Loucy (cell line): Measurements from ENCODE around the gene DDX17.

Experiments
- H2AFZ ChIP-seq: fragments of 200-600 bp; sonication (generic); 2 replicates; pipeline ENCODE4 v1.6.0; 2016; ENCODE audit warnings: antibody characterized with exemption, mild to moderate bottlenecking, low read length, moderate library complexity
- H3F3A ChIP-seq: fragments of 200-600 bp; 2 replicates; pipeline ENCODE4 v1.6.0; 2016; ENCODE audit warnings: antibody characterized with exemption, low read depth, mild to moderate bottlenecking
- H3K27me3 ChIP-seq: fragments of 200-600 bp; sonication (generic); 2 replicates; pipeline ENCODE4 v1.6.1; 2014; ENCODE audit warnings: low read length, mild to moderate bottlenecking; ENCODE audit not compliant: insufficient read depth, poor library complexity, severe bottlenecking
- H3K36me3 ChIP-seq: fragments of 200-600 bp; sonication (generic); 2 replicates; pipeline ENCODE4 v1.6.1; 2016; ENCODE audit warnings: low read length; ENCODE audit not compliant: insufficient read depth
- H3K4me1 ChIP-seq: fragments of 200-600 bp; sonication (generic); 2 replicates; pipeline ENCODE4 v1.5.1; 2014; ENCODE audit warnings: low read length, mild to moderate bottlenecking; ENCODE audit not compliant: insufficient read depth, poor library complexity, severe bottlenecking
- H3K4me2 ChIP-seq: fragments of 200-600 bp; sonication (generic); 2 replicates; pipeline ENCODE4 v1.6.0; 2014; ENCODE audit warnings: antibody characterized with exemption, low read length, low read depth, mild to moderate bottlenecking; ENCODE audit not compliant: poor library complexity, severe bottlenecking
- H3K4me3 ChIP-seq: fragments of 200-600 bp; sonication (generic); 2 replicates; pipeline ENCODE4 v1.5.1; 2014; ENCODE audit warnings: low read length, mild to moderate bottlenecking, mixed read lengths; ENCODE audit not compliant: poor library complexity, severe bottlenecking
- H3K79me2 ChIP-seq: fragments of 200-600 bp; sonication (generic); 2 replicates; pipeline ENCODE4 v1.6.1; 2014; ENCODE audit warnings: low read length; ENCODE audit not compliant: insufficient read depth
- H3K9ac ChIP-seq: fragments of 200-600 bp; sonication (generic); 2 replicates; pipeline ENCODE4 v1.6.0; 2014; ENCODE audit warnings: mild to moderate bottlenecking, low read depth, low read length, moderate library complexity; ENCODE audit not compliant: poor library complexity, severe bottlenecking
- H3K9me2 ChIP-seq: fragments of 200-600 bp; sonication (generic); replicated peaks from 2 replicates; pipeline ENCODE4 v1.6.1; 2016; ENCODE audit warnings: low read depth, low read length, mixed read lengths
- H3K9me3 ChIP-seq: fragments of 200-600 bp; sonication (generic); 2 replicates; pipeline ENCODE4 v1.6.1; 2014; ENCODE audit warnings: mild to moderate bottlenecking, antibody characterized with exemption, low read length, low read depth; ENCODE audit not compliant: insufficient read depth
- H4K20me1 ChIP-seq: fragments of 200-600 bp; sonication (generic); 2 replicates; pipeline ENCODE4 v1.6.0; 2014; ENCODE audit warnings: antibody characterized with exemption, low read length, mild to moderate bottlenecking; ENCODE audit not compliant: insufficient read depth, poor library complexity, severe bottlenecking
- CTCF ChIP-seq: fragments of 200-600 bp; sonication (generic); conservative IDR thresholded peaks from 2 replicates; pipeline ENCODE4 v1.5.1; 2014; ENCODE audit warnings: mild to moderate bottlenecking, antibody characterized with exemption, low read length
- EZH2phosphoT487 ChIP-seq: fragments of 200-600 bp; IDR thresholded peaks from 2 replicates; pipeline ENCODE4 v1.6.1; 2018; ENCODE audit warnings: antibody characterized with exemption, mild to moderate bottlenecking, moderate library complexity, borderline replicate concordance

Gene DDX17

GRCh38 chr22:38467438-38467903 lies 38.6 kb downstream of the DDX17 start:
- no peaks in the 10 kb centered on the region for H3K4me1 ChIP-seq

GRCh38 chr22:38465673-38466490 lies 40.2 kb downstream of the DDX17 start:
- no peaks in the 10 kb centered on the region for H3F3A ChIP-seq
- peaks cover 13% of the 10 kb centered on the region for H3K4me1 ChIP-seq
- H3K79me2 ChIP-seq: no peaks in the 10 kb centered on the region
- H3K9ac ChIP-seq: no peak overlapping the region
- no peak overlapping the region for H3K4me3 ChIP-seq
- peaks cover 6% of the 10 kb centered on the region for H3K27me3 ChIP-seq
- no peaks in the 10 kb centered on the region for H3K36me3 ChIP-seq
- no peaks in the 10 kb centered on the region for H3K9me2 ChIP-seq
- TF ChIP-seq CTCF (no peak), EZH2phosphoT487 (no peak)
- no peaks in the 10 kb centered on the region for H3K9me3 ChIP-seq
- no peaks in the 10 kb centered on the region for H4K20me1 ChIP-seq
- no peak overlapping the region for H2AFZ ChIP-seq
- no peak overlapping the region for H3K4me2 ChIP-seq

More at GRCh38 chr22:38467438-38467903, 38.6 kb downstream of the DDX17 start:
- Histone ChIP-seq H3K27me3 (peaks cover 6% of the 10 kb centered on the region), H3K9ac (no peak overlapping the region), H3K9me2 (no peaks in the 10 kb centered on the region), H3K9me3 (no peaks in the 10 kb centered on the region), H3K4me2 (no peak overlapping the region), H3K4me3 (no peak overlapping the region), H3K79me2 (no peaks in the 10 kb centered on the region), H3F3A (no peaks in the 10 kb centered on the region), H2AFZ (no peak overlapping the region), H3K36me3 (no peaks in the 10 kb centered on the region), H4K20me1 (no peaks in the 10 kb centered on the region)
- TF ChIP-seq CTCF (no peak), EZH2phosphoT487 (no peak)

GRCh38 chr22:38464992-38465672 lies 41.0 kb downstream of the DDX17 start:
- H3F3A ChIP-seq: no peaks in the 10 kb centered on the region
- no peak overlapping the region for H3K4me2 ChIP-seq
- H2AFZ ChIP-seq: no peak overlapping the region
- no peaks in the 10 kb centered on the region for H3K79me2 ChIP-seq
- peaks cover 14% of the 10 kb centered on the region for H3K4me1 ChIP-seq
- no peaks in the 10 kb centered on the region for H3K9me2 ChIP-seq
- peaks cover 6% of the 10 kb centered on the region for H3K27me3 ChIP-seq
- no peaks in the 10 kb centered on the region for H4K20me1 ChIP-seq
- no peak overlapping the region for H3K9ac ChIP-seq
- no peaks in the 10 kb centered on the region for H3K9me3 ChIP-seq
- TF ChIP-seq CTCF: no peak
- TF ChIP-seq EZH2phosphoT487: no peak
- H3K4me3 ChIP-seq: no peak overlapping the region
- H3K36me3 ChIP-seq: no peaks in the 10 kb centered on the region
